ENCODE data around the gene AUH.

AUH gene

DNA sequence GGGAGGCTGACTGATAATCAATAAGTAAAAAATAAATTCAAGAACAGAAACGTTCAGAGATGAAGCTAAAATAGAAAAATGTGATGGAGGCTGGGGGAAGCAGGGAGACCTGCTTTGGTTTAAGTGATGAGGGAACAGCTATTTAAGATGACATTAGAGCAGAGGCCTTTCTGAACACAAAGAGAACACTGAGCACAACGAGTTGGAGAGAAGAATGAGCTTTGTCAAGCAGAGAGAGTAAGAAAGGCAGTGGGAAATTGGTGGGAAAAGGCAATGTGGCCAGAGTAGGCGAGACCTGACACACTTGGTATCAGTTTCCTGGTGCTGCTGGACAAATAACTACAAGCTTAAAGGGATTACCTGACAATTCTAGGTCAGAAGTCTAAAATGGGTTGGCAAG is 20.0 kb downstream of the AUH start:
- Histone ChIP-seq H3K4me3 (ENCODE audit: low read depth in 1 of 2, low read length in 2 of 2) (no peak overlapping the region), H3K4me1 (ENCODE audit: control insufficient read depth in 1 of 2, insufficient read depth in 2 of 2, low read length in 2 of 2) (peaks cover 0 to 9% of the 10 kb centered on the region in 2 donors), H3K36me3 (ENCODE audit: control insufficient read depth in 1 of 2, insufficient read depth in 2 of 2, low read length in 2 of 2) (peaks cover 14 to 24% of the 10 kb centered on the region in 2 donors), H3K9ac (ENCODE audit: low read depth in 1 of 2, low read length in 2 of 2) (no peak overlapping the region), H3K27ac (ENCODE audit: low read depth, low read length) (no peak overlapping the region), H3K27me3 (ENCODE audit: control insufficient read depth in 1 of 2, insufficient read depth in 2 of 2, low read length in 2 of 2) (no peaks in the 10 kb centered on the region), H3K9me3 (ENCODE audit: control insufficient read depth in 1 of 2, low read length in 2 of 2) (no peaks in the 10 kb centered on the region)

- H3K27me3 ChIP-seq (ENCODE audit: control insufficient read depth in 1 of 2, insufficient read depth in 2 of 2, low read length in 2 of 2): no peaks in the 10 kb centered on the region
- H3K4me3 ChIP-seq (ENCODE audit: low read depth in 1 of 2, low read length in 2 of 2): no peak overlapping the region
- peaks cover 0 to 9% of the 10 kb centered on the region in 2 donors for H3K4me1 ChIP-seq (ENCODE audit: control insufficient read depth in 1 of 2, insufficient read depth in 2 of 2, low read length in 2 of 2)
- no peak overlapping the region for H3K9ac ChIP-seq (ENCODE audit: low read depth in 1 of 2, low read length in 2 of 2)
- H3K9me3 ChIP-seq (ENCODE audit: control insufficient read depth in 1 of 2, low read length in 2 of 2): no peaks in the 10 kb centered on the region
- peaks cover 14 to 24% of the 10 kb centered on the region in 2 donors for H3K36me3 ChIP-seq (ENCODE audit: control insufficient read depth in 1 of 2, insufficient read depth in 2 of 2, low read length in 2 of 2)
- no peak overlapping the region for H3K27ac ChIP-seq (ENCODE audit: low read depth, low read length)
Observed at GRCh38 chr9:91341258-91341746, 20.4 kb downstream of the AUH start.

DNA sequence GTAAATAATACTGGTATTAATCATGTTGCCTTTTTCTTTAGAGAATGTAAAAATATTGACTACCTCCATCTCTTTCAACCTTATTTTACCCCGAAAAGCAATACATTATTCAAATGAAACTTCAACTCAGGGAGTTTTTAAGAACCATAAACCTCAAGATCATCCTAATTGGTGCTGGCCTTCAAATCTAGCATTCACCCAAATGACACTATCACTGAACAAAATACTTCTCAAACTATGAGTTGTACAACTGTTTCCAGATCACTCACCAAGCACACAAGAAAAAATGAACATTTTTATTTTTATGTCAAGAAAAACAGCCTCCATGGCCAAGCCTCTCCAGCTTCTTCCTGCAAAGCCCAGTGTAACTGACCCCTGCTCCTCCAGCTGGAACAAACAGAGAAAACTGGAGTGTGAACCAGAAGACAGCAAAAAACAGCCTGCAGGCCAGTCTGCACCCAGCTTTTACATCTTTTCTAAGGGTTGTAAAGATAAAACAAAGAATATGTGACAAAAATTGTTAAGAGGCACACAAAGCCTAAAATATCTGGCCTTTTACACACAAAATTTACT is 21.2 kb downstream of the AUH start:
- Histone ChIP-seq H3K36me3 (ENCODE audit: control insufficient read depth in 1 of 2, insufficient read depth in 2 of 2, low read length in 2 of 2) (peaks cover 14 to 24% of the 10 kb centered on the region in 2 donors), H3K27me3 (ENCODE audit: control insufficient read depth in 1 of 2, insufficient read depth in 2 of 2, low read length in 2 of 2) (no peaks in the 10 kb centered on the region), H3K4me3 (ENCODE audit: low read depth in 1 of 2, low read length in 2 of 2) (no peak overlapping the region), H3K4me1 (ENCODE audit: control insufficient read depth in 1 of 2, insufficient read depth in 2 of 2, low read length in 2 of 2) (peaks cover 0 to 9% of the 10 kb centered on the region in 2 donors), H3K9ac (ENCODE audit: low read depth in 1 of 2, low read length in 2 of 2) (no peak overlapping the region), H3K27ac (ENCODE audit: low read depth, low read length) (no peak overlapping the region), H3K9me3 (ENCODE audit: control insufficient read depth in 1 of 2, low read length in 2 of 2) (no peaks in the 10 kb centered on the region)

DNA sequence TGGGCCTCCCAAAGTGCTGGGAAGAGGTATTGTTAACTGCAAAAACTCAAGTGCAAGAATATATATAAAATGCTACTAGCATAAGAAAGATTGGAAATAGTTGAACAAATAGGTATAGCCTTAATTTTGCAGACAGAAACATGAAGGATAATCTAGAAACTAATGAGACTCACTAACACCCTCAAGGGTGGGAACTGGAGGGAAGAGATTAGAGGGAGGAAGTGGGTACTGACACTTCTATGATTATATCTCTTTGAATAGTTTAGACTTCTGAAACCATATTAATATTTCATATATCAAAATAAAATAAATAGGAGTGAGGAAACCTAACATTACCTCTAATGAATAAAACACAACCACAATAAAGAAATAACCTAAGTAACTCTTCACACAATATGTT is 23.0 kb downstream of the AUH start:
- Histone ChIP-seq H3K4me3 (ENCODE audit: low read depth in 1 of 2, low read length in 2 of 2) (no peak overlapping the region), H3K4me1 (ENCODE audit: control insufficient read depth in 1 of 2, insufficient read depth in 2 of 2, low read length in 2 of 2) (peaks cover 0 to 9% of the 10 kb centered on the region in 2 donors), H3K27ac (ENCODE audit: low read depth, low read length) (no peak overlapping the region), H3K36me3 (ENCODE audit: control insufficient read depth in 1 of 2, insufficient read depth in 2 of 2, low read length in 2 of 2) (peaks cover 14 to 24% of the 10 kb centered on the region in 2 donors), H3K9me3 (ENCODE audit: control insufficient read depth in 1 of 2, low read length in 2 of 2) (no peaks in the 10 kb centered on the region), H3K27me3 (ENCODE audit: control insufficient read depth in 1 of 2, insufficient read depth in 2 of 2, low read length in 2 of 2) (no peaks in the 10 kb centered on the region), H3K9ac (ENCODE audit: low read depth in 1 of 2, low read length in 2 of 2) (no peak overlapping the region)

DNA sequence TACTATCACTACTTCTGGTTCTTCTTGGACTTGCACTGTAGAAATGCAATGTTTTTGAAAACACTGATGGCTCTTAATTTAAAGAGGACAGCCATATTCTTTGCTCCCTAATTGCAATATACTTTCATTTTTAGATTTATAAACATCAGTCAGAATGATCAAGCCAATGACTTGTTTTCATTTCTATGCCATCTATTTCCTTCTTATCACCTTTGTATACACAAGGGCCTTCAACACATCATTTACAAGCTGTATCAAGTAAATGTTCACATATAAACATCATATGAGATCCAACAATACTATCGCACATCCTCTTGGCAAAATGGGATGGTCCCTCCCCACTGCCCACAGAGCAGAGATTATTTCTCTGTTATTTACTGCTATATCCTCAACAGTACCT is 24.9 kb downstream of the AUH start:
- H3K36me3 ChIP-seq (ENCODE audit: control insufficient read depth in 1 of 2, insufficient read depth in 2 of 2, low read length in 2 of 2): peaks cover 8 to 17% of the 10 kb centered on the region in 2 donors
- H3K27me3 ChIP-seq (ENCODE audit: control insufficient read depth in 1 of 2, insufficient read depth in 2 of 2, low read length in 2 of 2): no peaks in the 10 kb centered on the region
- H3K9me3 ChIP-seq (ENCODE audit: control insufficient read depth in 1 of 2, low read length in 2 of 2): no peaks in the 10 kb centered on the region
- no peak overlapping the region for H3K9ac ChIP-seq (ENCODE audit: low read depth in 1 of 2, low read length in 2 of 2)
- H3K4me1 ChIP-seq (ENCODE audit: control insufficient read depth in 1 of 2, insufficient read depth in 2 of 2, low read length in 2 of 2): peaks cover 0 to 4% of the 10 kb centered on the region in 2 donors
- H3K27ac ChIP-seq (ENCODE audit: low read depth, low read length): no peak overlapping the region
- H3K4me3 ChIP-seq (ENCODE audit: low read depth in 1 of 2, low read length in 2 of 2): no peak overlapping the region

DNA sequence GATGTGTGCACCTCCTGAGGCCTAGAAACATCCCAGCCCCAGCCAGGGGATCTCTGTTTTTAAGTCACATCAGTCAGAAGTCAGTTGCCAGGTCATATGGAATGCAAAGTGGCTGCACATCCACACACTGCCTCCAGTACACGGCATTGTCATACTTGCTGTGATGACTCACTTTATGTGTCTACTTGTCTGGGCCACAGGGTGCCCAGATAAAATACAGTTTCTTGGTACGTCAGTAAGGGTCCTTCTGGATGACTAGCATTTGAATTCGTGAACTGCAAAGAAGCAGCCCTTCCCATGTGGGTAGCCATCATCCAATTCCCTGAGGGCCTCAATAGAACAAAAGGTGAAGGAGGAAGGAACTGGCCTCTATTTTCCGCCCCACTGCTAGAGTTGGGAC is 27.7 kb downstream of the AUH start:
- no peaks in the 10 kb centered on the region for H3K4me1 ChIP-seq (ENCODE audit: control insufficient read depth in 1 of 2, insufficient read depth in 2 of 2, low read length in 2 of 2)
- no peaks in the 10 kb centered on the region for H3K36me3 ChIP-seq (ENCODE audit: control insufficient read depth in 1 of 2, insufficient read depth in 2 of 2, low read length in 2 of 2)
- H3K9ac ChIP-seq (ENCODE audit: low read depth in 1 of 2, low read length in 2 of 2): no peak overlapping the region
- H3K27me3 ChIP-seq (ENCODE audit: control insufficient read depth in 1 of 2, insufficient read depth in 2 of 2, low read length in 2 of 2): no peaks in the 10 kb centered on the region
- no peak overlapping the region for H3K4me3 ChIP-seq (ENCODE audit: low read depth in 1 of 2, low read length in 2 of 2)
- no peak overlapping the region for H3K27ac ChIP-seq (ENCODE audit: low read depth, low read length)
- H3K9me3 ChIP-seq (ENCODE audit: control insufficient read depth in 1 of 2, low read length in 2 of 2): no peaks in the 10 kb centered on the region

- no peak overlapping the region for H3K27ac ChIP-seq (ENCODE audit: low read depth, low read length)
- H3K9me3 ChIP-seq (ENCODE audit: control insufficient read depth in 1 of 2, low read length in 2 of 2): no peaks in the 10 kb centered on the region
- peaks cover 0 to 4% of the 10 kb centered on the region in 2 donors for H3K36me3 ChIP-seq (ENCODE audit: control insufficient read depth in 1 of 2, insufficient read depth in 2 of 2, low read length in 2 of 2)
- H3K27me3 ChIP-seq (ENCODE audit: control insufficient read depth in 1 of 2, insufficient read depth in 2 of 2, low read length in 2 of 2): no peaks in the 10 kb centered on the region
- no peak overlapping the region for H3K4me3 ChIP-seq (ENCODE audit: low read depth in 1 of 2, low read length in 2 of 2)
- H3K9ac ChIP-seq (ENCODE audit: low read depth in 1 of 2, low read length in 2 of 2): no peak overlapping the region
- H3K4me1 ChIP-seq (ENCODE audit: control insufficient read depth in 1 of 2, insufficient read depth in 2 of 2, low read length in 2 of 2): no peaks in the 10 kb centered on the region
Observed at GRCh38 chr9:91333551-91333950, 28.2 kb downstream of the AUH start.

DNA sequence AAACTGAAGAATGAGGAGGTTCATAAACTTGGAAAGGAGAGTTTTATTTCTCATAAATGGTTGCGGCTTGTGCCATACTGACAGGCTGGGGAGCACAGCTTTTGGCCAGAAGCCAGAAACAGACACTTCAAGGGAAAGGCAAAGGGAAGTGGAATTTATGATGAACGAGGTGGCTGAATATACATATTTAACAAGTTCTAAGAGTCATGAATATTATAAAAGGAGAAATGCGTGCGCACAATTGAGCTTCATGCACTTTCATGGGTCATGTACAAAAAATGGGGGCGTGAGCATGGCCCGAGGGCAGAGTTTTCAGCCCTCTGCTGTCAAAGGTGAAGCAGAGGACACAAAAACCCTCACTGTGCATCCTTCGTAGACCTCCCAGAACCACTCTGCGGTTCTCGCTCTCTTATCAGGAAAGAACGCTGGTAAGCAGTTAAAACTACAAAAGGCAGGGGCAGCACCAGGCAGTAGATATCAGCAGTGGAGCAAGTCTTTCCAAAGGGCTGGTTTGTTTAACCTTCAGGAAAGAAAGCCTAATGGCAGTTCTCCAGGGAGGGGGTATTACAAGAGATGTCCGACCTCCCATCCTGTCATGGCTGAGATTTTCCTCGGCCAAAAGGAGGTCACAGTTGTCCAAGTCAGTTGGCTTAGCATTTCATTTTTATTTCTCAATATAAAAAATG is 29.0 kb downstream of the AUH start:
- Histone ChIP-seq H3K27me3 (ENCODE audit: control insufficient read depth in 1 of 2, insufficient read depth in 2 of 2, low read length in 2 of 2) (no peaks in the 10 kb centered on the region), H3K36me3 (ENCODE audit: control insufficient read depth in 1 of 2, insufficient read depth in 2 of 2, low read length in 2 of 2) (peaks cover 8 to 9% of the 10 kb centered on the region in 2 donors), H3K9me3 (ENCODE audit: control insufficient read depth in 1 of 2, low read length in 2 of 2) (peaks cover 3 to 4% of the 10 kb centered on the region in 2 donors), H3K4me3 (ENCODE audit: low read depth in 1 of 2, low read length in 2 of 2) (no peak overlapping the region), H3K9ac (ENCODE audit: low read depth in 1 of 2, low read length in 2 of 2) (no peak overlapping the region), H3K4me1 (ENCODE audit: control insufficient read depth in 1 of 2, insufficient read depth in 2 of 2, low read length in 2 of 2) (no peaks in the 10 kb centered on the region), H3K27ac (ENCODE audit: low read depth, low read length) (no peak overlapping the region)

DNA sequence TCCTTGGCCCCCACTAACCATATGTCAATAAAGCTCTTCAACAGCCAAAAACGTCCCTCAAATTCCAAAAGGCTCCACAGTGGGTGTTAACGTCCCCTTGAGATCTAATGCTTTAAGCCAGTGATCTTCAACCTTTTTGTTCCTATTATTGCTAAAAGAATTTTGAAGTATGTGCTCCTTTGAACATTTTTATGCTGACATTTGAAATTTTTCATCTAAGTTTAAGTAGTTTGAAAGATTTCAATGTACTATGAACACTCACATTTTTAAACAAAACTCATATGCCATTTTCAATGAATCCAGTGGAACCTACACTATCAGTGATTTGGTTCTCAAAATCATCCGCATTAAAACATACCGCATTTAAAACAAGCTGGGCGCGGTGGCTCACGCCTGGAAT is 29.9 kb downstream of the AUH start:
- Histone ChIP-seq H3K4me3 (ENCODE audit: low read depth in 1 of 2, low read length in 2 of 2) (no peak overlapping the region), H3K9ac (ENCODE audit: low read depth in 1 of 2, low read length in 2 of 2) (no peak overlapping the region), H3K27ac (ENCODE audit: low read depth, low read length) (no peak overlapping the region), H3K4me1 (ENCODE audit: control insufficient read depth in 1 of 2, insufficient read depth in 2 of 2, low read length in 2 of 2) (no peaks in the 10 kb centered on the region), H3K36me3 (ENCODE audit: control insufficient read depth in 1 of 2, insufficient read depth in 2 of 2, low read length in 2 of 2) (peaks cover 14 to 16% of the 10 kb centered on the region in 2 donors), H3K27me3 (ENCODE audit: control insufficient read depth in 1 of 2, insufficient read depth in 2 of 2, low read length in 2 of 2) (no peaks in the 10 kb centered on the region), H3K9me3 (ENCODE audit: control insufficient read depth in 1 of 2, low read length in 2 of 2) (peaks cover 5 to 7% of the 10 kb centered on the region in 2 donors)

GRCh38 chr9:91328186-91328585 is 33.5 kb downstream of the AUH start:
- Histone ChIP-seq H3K36me3 (ENCODE audit: control insufficient read depth in 1 of 2, insufficient read depth in 2 of 2, low read length in 2 of 2) (peaks cover 14 to 17% of the 10 kb centered on the region in 2 donors), H3K27me3 (ENCODE audit: control insufficient read depth in 1 of 2, insufficient read depth in 2 of 2, low read length in 2 of 2) (no peaks in the 10 kb centered on the region), H3K27ac (ENCODE audit: low read depth, low read length) (no peak overlapping the region), H3K4me1 (ENCODE audit: control insufficient read depth in 1 of 2, insufficient read depth in 2 of 2, low read length in 2 of 2) (no peaks in the 10 kb centered on the region), H3K9me3 (ENCODE audit: control insufficient read depth in 1 of 2, low read length in 2 of 2) (peaks cover 5 to 7% of the 10 kb centered on the region in 2 donors), H3K9ac (ENCODE audit: low read depth in 1 of 2, low read length in 2 of 2) (no peak overlapping the region), H3K4me3 (ENCODE audit: low read depth in 1 of 2, low read length in 2 of 2) (no peak overlapping the region)
